Stimulated activated CD4-positive, alpha-beta T cell treated with anti-CD3 and anti-CD28 coated beads, Interleukin-15, amount 100 ng/mL, for 24 hours (primary cell): ENCODE results near the gene C11orf24.
A peak's percentile ranks its signal among the peaks of the same experiment; 100 is the strongest.

ENCODE experiments used
- DNase-seq: peaks from one replicate; pipeline ENCODE4 v3.0.0-alpha.2; 2020

The C11orf24 gene

GRCh38 chr11:68242616-68243015 is 29.2 kb downstream of the C11orf24 start:
- no peak for DNase-seq

DNA sequence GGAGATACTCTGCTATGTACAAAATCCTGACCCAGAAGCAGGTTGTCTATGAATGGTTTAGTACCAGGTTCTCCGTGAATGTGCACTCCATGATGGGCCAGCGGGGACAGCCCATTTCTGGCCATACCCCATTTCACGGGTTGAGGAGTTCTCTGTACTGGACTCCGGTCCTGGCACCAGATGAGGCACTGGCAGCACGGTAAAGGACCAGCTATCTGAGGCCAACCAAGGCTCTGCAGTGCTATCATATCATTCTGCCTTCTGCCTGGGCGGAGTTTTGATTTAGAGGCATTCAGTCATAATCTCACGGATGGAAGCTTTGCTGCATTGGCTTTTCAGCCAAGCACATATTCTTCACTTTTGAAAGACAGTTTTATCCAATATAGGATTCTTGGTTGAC is 40.2 kb downstream of the C11orf24 start:
- no peak for DNase-seq

GRCh38 chr11:68229601-68230000 is 42.2 kb downstream of the C11orf24 start:
- no peak for DNase-seq

- no peak for DNase-seq
These were observed 45.4 kb downstream of the C11orf24 start for GRCh38 chr11:68226421-68226820.

GRCh38 chr11:68224606-68225005 is 47.2 kb downstream of the C11orf24 start:
- DNase-seq = no peak

DNA sequence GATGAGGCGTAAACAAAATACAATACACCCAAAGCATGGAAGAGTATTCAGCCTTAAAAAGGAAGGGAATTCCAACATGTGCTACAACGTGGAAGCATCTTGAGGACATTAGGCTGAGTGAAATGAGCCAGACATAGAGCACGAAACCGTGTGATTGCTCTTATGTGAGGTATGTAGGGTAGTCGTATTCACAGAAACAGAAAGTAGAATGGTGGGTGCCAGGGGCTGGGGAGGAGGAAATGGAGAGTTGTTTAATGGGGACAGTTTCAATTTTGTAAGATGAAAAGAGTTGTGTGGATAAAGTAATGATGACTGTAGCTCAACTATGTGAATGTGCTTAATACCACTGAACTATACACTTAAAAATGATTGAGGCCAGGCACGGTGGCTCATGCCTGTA is 48.5 kb downstream of the C11orf24 start:
- no peak for DNase-seq

- DNase-seq = no peak
These were observed 50.4 kb downstream of the C11orf24 start for GRCh38 chr11:68221406-68221805.

DNA sequence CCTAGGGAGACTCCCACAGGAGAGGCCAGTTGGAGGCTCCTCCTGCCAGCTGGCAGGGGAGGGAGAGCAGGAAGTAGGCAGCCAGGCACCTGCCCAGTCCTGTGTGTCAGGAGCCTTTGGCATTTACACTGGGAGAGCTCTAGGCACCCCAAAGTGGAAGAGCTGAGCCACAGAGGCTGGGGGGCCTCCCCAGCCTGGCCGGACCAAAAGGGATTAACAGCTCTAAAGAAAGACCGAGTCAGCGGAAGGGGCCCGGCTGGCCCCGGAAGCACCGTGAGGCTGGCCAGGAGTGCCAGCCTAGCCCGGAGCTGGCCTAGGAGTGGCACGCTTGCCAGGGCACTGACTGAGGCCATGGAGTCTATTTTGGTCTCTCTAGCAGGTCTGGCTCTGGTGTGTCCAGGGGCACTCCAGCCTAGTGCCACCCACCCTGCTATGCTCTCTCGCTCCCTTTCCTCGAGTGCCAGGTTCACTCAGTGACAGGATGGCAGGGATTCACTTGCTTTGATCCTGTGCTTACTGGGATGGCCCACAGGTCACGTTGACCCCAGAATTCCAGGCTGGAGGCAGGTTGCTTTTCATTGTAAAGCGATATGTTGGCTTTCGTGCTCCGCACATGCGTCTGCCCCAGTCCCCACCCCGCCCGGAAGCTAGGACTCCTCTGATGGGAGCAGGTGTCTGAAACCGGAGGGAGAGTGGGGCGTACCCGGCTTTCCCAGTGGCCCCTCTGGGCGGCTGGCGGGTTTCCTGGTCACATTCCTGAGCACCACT is 55.4 kb downstream of the C11orf24 start:
- DNase-seq = no peak

DNA sequence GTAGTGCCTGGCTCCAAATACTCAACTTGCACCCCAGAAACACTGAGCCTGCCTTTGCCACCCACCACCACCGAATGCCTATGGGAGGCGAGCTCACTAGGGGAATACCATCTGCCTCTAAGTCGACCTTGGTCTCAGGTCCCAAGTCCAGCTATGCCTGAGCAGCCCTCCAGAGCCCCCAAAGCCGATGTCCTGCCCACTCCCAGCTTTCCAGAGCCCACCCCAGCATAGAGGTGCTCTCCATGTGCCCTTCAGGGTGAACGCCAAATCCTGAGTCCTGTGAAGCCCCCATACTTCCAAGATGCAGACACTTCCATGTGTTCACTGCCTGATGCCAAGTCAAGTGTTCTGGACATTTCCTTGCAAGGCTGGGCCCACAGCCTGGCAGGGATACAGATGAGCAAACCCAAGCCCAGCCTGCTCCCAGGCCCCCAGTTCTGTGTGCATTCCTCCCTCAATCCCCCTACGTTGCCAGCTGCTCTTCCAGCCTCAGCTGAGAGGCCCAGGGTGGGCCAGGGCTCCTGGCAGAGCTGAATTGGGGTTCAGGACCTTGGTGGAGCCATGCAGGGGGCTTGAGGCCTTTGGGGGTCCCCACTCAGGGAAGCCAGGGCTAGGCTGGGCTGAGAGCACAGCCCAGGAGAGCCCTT is 56.1 kb downstream of the C11orf24 start:
- DNase-seq = no peak

DNA sequence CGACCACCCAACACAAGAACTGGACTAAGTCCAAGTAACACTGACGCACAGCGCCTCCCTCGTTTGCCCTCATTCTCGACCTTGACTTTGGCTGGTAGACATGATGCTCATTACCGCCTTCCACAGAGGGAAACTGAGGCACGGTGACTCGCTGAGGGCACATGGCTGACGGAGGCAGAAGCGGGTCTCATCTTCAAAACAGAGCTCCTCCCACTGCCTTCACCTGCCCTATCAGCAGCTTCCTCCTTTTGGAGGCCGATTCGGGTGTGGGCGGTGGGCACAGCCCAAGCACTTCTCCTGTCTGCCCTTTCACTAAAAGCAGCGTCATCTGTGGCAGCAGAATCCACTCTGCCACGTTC is 56.7 kb downstream of the C11orf24 start:
- peak; percentile 58 for DNase-seq

- peak; percentile 30 for DNase-seq
These were observed 57.3 kb downstream of the C11orf24 start for GRCh38 chr11:68214173-68215086.

DNA sequence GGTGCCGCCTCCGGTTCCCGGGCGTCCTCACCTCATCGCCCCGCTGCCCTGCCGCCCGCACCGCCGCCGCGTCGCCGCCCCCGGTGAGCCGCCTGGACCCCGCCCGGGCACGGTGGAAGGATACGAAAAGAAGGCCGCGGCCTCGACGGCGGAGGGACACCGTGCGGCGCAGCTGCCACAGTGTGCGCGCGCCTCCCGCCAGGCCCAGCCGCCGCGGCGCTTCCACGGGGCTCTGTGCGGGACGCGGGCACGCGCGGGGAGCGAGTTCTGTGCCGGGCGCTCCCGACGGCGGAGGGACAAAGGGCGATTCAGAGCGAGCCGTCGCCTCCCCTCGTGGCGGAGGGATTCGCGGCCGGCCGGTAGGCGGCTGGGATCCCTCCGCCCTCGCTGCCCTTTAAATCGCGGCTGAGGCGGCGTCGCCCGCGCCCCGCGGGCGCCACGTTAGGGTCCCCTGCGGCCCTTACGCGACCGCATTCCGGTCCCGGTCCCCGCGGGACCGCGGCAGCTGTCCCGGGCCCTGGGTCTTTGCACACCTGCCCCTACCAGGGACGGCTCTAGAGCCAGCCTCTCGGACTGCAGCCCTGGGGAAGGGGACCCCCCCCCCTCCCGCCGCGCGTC is 58.1 kb downstream of the C11orf24 start:
- DNase-seq = peak; percentile 85

DNA sequence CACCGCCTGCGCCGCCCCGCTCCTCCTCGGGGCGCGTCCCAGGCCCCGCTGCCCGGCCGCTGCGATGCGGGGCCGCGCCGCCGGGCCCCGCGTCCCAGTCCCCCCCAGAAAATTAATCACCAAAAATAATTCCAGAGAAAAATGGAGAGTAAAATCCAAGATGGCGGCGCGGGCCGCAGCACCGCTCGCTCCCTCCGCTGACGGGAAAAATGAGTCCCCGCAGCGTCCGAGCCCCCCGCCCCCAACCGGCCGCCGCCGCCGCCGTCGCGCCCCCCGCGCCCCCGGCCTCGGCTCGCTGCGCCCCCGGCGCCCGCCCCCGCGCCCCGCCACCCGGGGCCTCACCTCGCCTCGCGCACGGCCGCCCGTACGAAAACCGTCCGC is 58.6 kb downstream of the C11orf24 start, which contains the start of gene KMT5B:
Gene KMT5B (minus strand): TSS at position 162 of the 381 bp plus-strand sequence. CDS start 23,220 bp downstream, outside the sequence.
- DNase-seq = peak; percentile 64

GRCh38 chr11:68212421-68213134 is 59.2 kb downstream of the C11orf24 start:
- DNase-seq = peak; percentile 73

GRCh38 chr11:68211546-68211945 is 60.2 kb downstream of the C11orf24 start:
- no peak for DNase-seq
